Measurements from ENCODE around the gene LRRC8E.

Gene LRRC8E

DNA sequence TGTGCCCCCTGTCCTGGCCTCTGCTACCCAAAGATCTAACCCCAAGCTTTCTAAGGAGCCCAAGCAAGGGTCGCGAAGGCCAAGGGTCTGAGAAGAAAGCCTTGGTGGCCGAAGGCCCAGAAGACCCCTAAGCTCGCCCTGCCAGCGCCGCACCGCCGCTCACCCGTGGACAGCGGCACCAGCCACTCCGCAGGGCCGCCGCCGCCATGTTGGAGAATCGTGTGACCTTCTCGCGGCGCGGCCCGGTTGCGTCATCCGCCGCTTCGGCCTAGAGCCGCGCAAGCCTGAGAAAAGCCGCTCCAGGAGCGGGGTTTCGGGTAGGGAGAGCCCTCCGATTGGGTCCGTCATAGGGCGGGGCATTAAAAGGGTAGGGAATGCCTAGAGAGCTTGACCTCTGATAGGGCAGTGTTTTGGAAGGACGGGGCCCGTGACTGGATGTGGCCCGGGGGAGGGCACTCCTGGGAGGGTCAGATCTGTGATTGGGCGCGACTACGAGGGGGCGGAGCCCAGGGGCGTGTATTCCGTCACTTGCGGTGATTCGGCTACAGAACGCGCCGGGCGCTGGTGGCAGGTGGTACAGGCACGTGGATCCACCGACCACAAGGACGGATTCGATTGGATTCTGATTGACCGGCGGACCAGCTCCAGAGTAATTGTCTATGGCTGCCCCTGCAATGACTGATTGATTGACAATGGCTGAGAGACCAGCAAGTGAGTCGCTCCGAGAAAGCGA, 55.3 kb downstream of the LRRC8E start, which contains the start of gene TIMM44:
Gene TIMM44, minus strand, starts transcription at position 223 of the 733 bp plus-strand sequence. Its CDS starts 15 bp downstream, at position 208.
- Histone ChIP-seq H3K4me3 (ENCODE audit: extremely low read depth, insufficient read depth, low read length, poor library complexity, severe bottlenecking) (peak within 1 kb of the TSS; percentile 88), H3K36me3 (ENCODE audit: control insufficient read depth, insufficient read depth, low read length) (peaks cover 26% of the 10 kb centered on the region), H3K27ac (ENCODE audit: low read depth, low read length, severe bottlenecking) (peak within 1 kb of the TSS; percentile 98), H3K4me1 (ENCODE audit: control insufficient read depth, insufficient read depth, low read length, poor library complexity, severe bottlenecking) (peaks cover 5% of the 10 kb centered on the region), H3K9me3 (ENCODE audit: control insufficient read depth, low read length) (no peaks in the 10 kb centered on the region)
- 0% methylated on average over 53 to 55 of the region's 56 CpGs for WGBS, 2 experiments (ENCODE audit: insufficient coverage in 2 of 2)

DNA sequence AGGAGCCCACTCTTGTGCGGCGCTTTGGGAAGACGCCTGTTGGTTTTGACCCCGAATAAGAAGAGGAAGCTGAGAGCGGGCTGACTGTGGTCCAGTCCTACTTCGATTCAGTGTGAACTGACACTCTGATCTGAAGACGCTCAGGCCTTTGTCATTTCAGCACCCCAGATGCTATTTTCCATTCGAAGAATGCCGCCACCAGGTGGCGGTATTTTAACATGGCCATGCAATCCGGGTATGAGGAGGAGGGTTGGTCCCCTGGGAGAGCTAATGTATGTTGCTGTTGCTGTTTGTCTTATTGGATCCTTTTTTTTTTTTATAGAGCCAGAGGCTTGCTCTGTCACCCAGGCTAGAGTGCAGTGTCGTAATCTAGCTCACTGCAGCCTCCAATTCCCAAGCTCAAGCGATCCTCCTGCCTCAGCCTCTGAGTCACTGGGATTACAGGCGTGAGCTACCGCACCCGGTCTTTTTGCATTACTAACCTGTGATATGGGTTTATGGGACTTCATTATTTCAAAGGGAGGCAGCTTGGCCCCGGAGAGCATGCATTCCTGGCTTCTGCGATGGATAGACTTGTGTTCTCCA, 56.0 kb downstream of the LRRC8E start:
- Histone ChIP-seq H3K4me1 (ENCODE audit: control insufficient read depth, insufficient read depth, low read length, poor library complexity, severe bottlenecking) (peaks cover 5% of the 10 kb centered on the region), H3K36me3 (ENCODE audit: control insufficient read depth, insufficient read depth, low read length) (peaks cover 22% of the 10 kb centered on the region), H3K4me3 (ENCODE audit: extremely low read depth, insufficient read depth, low read length, poor library complexity, severe bottlenecking) (peak overlapping the region; percentile 88), H3K9me3 (ENCODE audit: control insufficient read depth, low read length) (no peaks in the 10 kb centered on the region), H3K27ac (ENCODE audit: low read depth, low read length, severe bottlenecking) (peak overlapping the region; percentile 94)
- WGBS, 2 experiments (ENCODE audit: insufficient coverage in 2 of 2), result 33 to 44% methylated on average over 13 to 15 of the region's 18 CpGs

DNA sequence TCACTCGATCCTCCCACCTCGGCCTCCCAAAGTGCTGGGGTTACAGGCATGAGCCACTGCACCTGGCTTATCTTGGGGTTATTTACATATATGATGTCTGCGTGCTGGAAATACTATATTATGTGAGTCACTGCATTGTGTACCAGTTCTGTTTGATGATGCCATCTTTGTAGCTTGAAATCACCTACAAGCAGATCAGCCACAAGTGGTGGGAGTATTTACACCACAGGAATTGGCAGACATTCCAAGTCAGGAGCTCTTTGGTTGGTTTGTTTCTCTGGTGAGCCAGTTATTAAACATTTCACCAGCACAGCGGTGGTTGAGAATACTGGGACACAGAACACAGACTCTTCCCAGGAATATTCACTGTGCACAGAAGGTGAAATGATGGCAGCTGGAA, 59.6 kb downstream of the LRRC8E start:
- peaks cover 1% of the 10 kb centered on the region for H3K4me1 ChIP-seq (ENCODE audit: control insufficient read depth, insufficient read depth, low read length, poor library complexity, severe bottlenecking)
- H3K36me3 ChIP-seq (ENCODE audit: control insufficient read depth, insufficient read depth, low read length), result peaks cover 4% of the 10 kb centered on the region
- H3K4me3 ChIP-seq (ENCODE audit: extremely low read depth, insufficient read depth, low read length, poor library complexity, severe bottlenecking), result no peak overlapping the region
- H3K27ac ChIP-seq (ENCODE audit: low read depth, low read length, severe bottlenecking), result no peak overlapping the region
- 94 to 100% methylated on average over 3 to 4 of the region's 4 CpGs for WGBS, 2 experiments (ENCODE audit: insufficient coverage in 2 of 2)
- no peaks in the 10 kb centered on the region for H3K9me3 ChIP-seq (ENCODE audit: control insufficient read depth, low read length)
